Measurements from ENCODE around the gene FAM153A. TPM values are rescaled to one million over a fixed set of nuclear protein-coding genes. Genes with fewer than 3 reads are reported as not detected.
"Not testable (repeated sequence)": the region's sequence is repeated elsewhere in the genome, so short reads cannot be mapped to it uniquely, and the experiment has no call there.

Gene FAM153A
- total RNA-seq (2021; fragmentation: NEBNext Ultra II Directional; extraction: Animal tissue kit (Norgen Biotek cat#: 25700)) (not detected in 2 replicates), polyA plus RNA-seq (2011; rRNA removed) (0.22 TPM in 1 of 2 replicates, not detected in the other), polyA minus RNA-seq (2011; rRNA and poly(A)+ RNA removed) (0.29 TPM in 1 of 2 replicates, not detected in the other)
- polyA plus RNA-seq (2011; cell fraction: cytosol; rRNA removed) = not detected
- polyA plus RNA-seq (2011; cell fraction: nucleus; rRNA removed) = 0.11 TPM
- 0.15 TPM in 1 of 4 replicates, not detected in the others for polyA plus RNA-seq (2012, experiment 1 of 2)
- not detected for polyA plus RNA-seq (2012, experiment 2 of 2)
- not detected for polyA plus RNA-seq (2013, experiment 1 of 2)
- polyA plus RNA-seq (2013, experiment 2 of 2) = 0.26 TPM
- polyA minus RNA-seq (2011; cell fraction: cytosol; rRNA and poly(A)+ RNA removed) = not detected
- 0.30 TPM for polyA minus RNA-seq (2011; cell fraction: nucleus; rRNA and poly(A)+ RNA removed)
- long read RNA-seq, experiment 1 = 0 reads
- long read RNA-seq, experiment 2 = 0 reads

DNA sequence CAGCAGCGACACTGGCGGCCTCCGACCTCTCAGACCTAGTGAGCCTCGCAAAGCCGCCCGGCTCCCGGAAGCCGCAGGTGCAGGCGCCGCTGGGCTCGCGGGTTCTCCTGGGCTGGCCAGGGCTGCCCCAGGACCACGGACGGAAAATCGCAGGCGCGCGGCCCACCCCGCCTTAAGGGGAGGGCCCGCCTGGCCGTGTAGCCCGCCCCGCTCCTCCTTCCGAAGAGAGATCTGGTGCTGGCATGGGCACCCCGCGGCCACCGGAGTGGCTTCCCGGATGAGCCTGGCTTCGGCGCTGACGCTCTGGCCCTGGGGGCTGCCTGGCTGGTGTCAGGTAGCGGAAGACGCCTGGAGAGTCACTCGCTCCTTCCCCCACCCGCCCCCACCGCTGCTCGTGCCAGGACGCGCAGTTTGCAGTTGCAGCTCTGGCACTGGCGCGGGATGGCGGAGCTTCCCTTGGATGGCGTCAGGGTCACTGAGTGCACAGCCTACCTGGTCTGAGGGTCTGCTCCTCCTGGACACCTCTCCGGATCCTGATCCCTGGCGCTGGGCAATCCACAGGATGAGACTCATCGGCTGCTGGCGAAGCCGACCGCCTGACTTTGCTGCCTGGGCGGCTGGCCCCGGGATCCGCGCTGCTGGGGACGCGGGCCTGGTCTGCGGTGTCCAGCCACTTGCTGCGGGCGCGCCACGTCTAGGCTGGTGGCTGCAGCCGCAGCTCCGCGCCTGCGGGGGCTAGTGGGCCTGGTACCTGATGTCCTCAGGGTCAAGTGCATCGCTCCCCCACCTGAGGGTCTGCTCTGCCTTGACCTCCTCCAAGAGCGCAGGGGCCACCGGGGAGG, at the start of gene FAM153A:
Gene FAM153A, minus strand, starts transcription at position 108 of the 842 bp plus-strand sequence.
- H2AFZ ChIP-seq (ENCODE audit: low read length); H2BK15ac ChIP-seq (ENCODE audit: low read length); H2BK5ac ChIP-seq (ENCODE audit: low read depth, low read length); H3K23ac ChIP-seq (ENCODE audit: insufficient read length); FAIRE-seq; H3K27ac ChIP-seq (ENCODE audit: low read depth, low read length); DNase-seq (ENCODE audit: low read depth in 1 of 2, low spot score in 2 of 2); H3K4me2 ChIP-seq (ENCODE audit: insufficient read depth in 1 of 2, low read depth in 2 of 2, low read length in 2 of 2); H4K8ac ChIP-seq (ENCODE audit: extremely low read depth, insufficient read depth, low read length); H4K91ac ChIP-seq (replicated peaks; ENCODE audit: insufficient read length, low read length); H3K23me2 ChIP-seq (ENCODE audit: low read depth, low read length); H2BK12ac ChIP-seq (ENCODE audit: low read depth, low read length); H4K20me1 ChIP-seq (replicated peaks in 1 of 2; ENCODE audit: control insufficient read depth in 1 of 2, insufficient read depth in 2 of 2, low read length in 2 of 2); CTCF ChIA-PET (ENCODE audit: partially characterized antibody); H2AK5ac ChIP-seq (ENCODE audit: low read depth, low read length); H3K56ac ChIP-seq (replicated peaks; ENCODE audit: insufficient read length, low read depth, low read length); H3K9me3 ChIP-seq (ENCODE audit: insufficient read depth in 2 of 2, low read depth in 1 of 2, low read length in 1 of 2); H3K9ac ChIP-seq (replicated peaks in 1 of 4; ENCODE audit: extremely low read depth in 1 of 4, low read depth in 3 of 4, low read length in 3 of 4); H3K36me3 ChIP-seq (ENCODE audit: control insufficient read depth in 2 of 4, insufficient read depth in 4 of 4, low read length in 3 of 4); H3K79me1 ChIP-seq (ENCODE audit: low read depth, low read length); POLR2A ChIA-PET (ENCODE audit: partially characterized antibody); H3K4me3 ChIP-seq (ENCODE audit: extremely low read depth in 1 of 4, insufficient read depth in 2 of 4, low read depth in 3 of 4, low read length in 4 of 4); H3K27me3 ChIP-seq (replicated peaks in 1 of 4; ENCODE audit: control insufficient read depth in 3 of 4, extremely low read depth in 1 of 4, insufficient read depth in 3 of 4, low read length in 3 of 4); H2BK20ac ChIP-seq (ENCODE audit: low read length); H3K4me1 ChIP-seq (replicated peaks in 1 of 4; ENCODE audit: control insufficient read depth in 3 of 4, insufficient read depth in 4 of 4, low read length in 3 of 4); H3K79me2 ChIP-seq (ENCODE audit: control insufficient read depth in 1 of 2, insufficient read depth in 2 of 2, low read length in 2 of 2); H3K18ac ChIP-seq (ENCODE audit: extremely low read depth, low read length); H3K4ac ChIP-seq (replicated peaks; ENCODE audit: insufficient read length, low read depth, low read length); H2BK120ac ChIP-seq (replicated peaks; ENCODE audit: low read depth, low read length); H4K5ac ChIP-seq (ENCODE audit: insufficient read length, low read depth, low read length); H3K14ac ChIP-seq (ENCODE audit: insufficient read length): not testable (repeated sequence)
- 97% methylated on average over 10 of the region's 67 CpGs; no CpG with 5 or more reads in 1 of the 2 experiments for WGBS, 2 experiments (ENCODE audit: extremely low coverage in 1 of 2, insufficient coverage in 1 of 2, insufficient read length in 1 of 2, insufficient replicate concordance in 2 of 2, low coverage in 1 of 2, low lambda C conversion rate in 2 of 2, missing lambda C conversion rate in 1 of 2)
